NCI-H146 (cell line): ENCODE measurements around the gene CDH18.

Source experiments
- DNase-seq: peaks from one replicate; lab custom pipeline; 2025; lab: John Stamatoyannopoulos, UW

Gene CDH18

GRCh38 chr5:19584131-19584530 lies 403.9 kb downstream of the CDH18 start:
- DNase-seq, result no peak

- DNase-seq, result no peak
Observed at GRCh38 chr5:19577882-19578281, 410.1 kb downstream of the CDH18 start.

GRCh38 chr5:19568004-19568403 lies 420.0 kb downstream of the CDH18 start:
- no peak for DNase-seq

GRCh38 chr5:19565466-19565865 lies 422.5 kb downstream of the CDH18 start:
- DNase-seq, result no peak

GRCh38 chr5:19564036-19564435 lies 424.0 kb downstream of the CDH18 start:
- DNase-seq, result no peak

DNA sequence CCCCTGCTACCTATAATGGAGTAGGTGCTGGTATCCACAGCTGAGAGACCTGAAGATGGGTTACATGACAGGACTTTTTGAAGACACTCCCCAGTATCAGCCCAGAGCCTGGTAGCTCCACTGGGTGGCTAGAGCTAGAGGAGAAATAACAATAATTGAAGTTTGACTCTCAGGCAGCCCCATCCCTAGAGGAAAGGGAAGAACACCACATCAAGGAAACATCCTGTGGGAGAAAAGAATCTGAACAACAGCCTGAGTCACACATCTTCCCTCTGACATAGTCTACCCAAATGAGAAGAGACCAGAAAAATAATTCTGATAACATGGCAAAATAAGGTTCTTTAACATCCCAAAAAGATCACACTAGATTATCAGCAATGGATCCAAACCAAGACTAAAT lies 432.1 kb downstream of the CDH18 start:
- no peak for DNase-seq

- DNase-seq, result no peak
Observed at GRCh38 chr5:19555436-19555835, 432.6 kb downstream of the CDH18 start.

DNA sequence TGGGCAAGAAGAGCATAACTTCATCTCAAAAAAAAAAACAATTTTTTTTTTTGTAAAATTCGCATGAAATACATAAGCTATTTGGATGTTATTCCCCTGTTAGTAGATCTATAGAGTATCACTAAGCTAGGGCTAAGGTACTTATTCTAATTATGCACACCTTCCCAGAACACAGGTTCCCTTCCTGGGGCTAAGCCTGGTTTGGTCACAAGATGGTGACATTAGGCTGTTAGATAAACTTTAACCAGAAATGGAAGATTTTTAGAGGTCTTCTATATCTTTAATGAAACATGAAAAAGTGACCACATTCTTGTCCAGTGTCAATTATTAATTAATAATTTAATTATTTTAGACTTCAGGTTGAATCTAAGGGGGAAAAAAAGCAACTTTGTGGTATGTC lies 433.5 kb downstream of the CDH18 start:
- DNase-seq, result no peak

- no peak for DNase-seq
Observed at GRCh38 chr5:19547640-19548039, 440.4 kb downstream of the CDH18 start.

DNA sequence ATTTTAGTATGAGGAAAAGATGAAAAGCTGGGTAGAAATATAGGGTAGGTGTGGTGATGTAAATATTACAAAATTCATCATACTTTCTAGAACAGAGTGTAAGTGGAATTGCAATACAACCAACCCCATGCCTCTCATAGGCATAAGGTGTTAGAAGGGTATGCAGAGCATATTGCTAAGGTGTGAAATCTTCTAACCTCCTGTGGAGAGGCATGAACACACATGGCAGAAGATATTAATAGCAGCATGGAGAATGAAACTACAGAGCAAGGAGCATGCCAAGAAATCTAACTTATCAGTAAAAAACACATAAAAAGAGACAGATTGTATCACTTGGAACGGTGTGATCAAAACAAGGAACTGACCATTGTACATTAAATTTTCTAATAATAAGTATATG lies 441.5 kb downstream of the CDH18 start:
- no peak for DNase-seq

- no peak for DNase-seq
Observed at GRCh38 chr5:19538607-19539006, 449.4 kb downstream of the CDH18 start.

- DNase-seq, result no peak
Observed at GRCh38 chr5:19536387-19536786, 451.6 kb downstream of the CDH18 start.

DNA sequence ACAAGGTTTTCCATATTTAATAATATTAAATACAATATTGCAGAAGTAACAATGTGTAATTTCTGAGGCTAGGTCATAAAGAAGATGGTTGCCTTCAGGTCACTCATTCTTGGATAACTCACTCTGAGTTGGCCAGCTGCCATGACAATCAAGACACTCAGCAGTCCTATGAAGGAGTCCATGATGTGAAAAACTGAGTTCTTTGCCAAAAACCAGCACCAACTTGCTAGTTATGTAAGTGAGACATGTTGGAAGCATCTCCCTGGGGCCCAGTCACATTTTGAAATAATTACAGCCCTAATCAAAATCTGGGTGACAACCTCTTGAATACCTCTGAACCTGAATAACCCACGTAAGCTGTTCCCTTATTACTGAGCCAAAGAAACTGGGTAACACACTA lies 453.2 kb downstream of the CDH18 start:
- no peak for DNase-seq

DNA sequence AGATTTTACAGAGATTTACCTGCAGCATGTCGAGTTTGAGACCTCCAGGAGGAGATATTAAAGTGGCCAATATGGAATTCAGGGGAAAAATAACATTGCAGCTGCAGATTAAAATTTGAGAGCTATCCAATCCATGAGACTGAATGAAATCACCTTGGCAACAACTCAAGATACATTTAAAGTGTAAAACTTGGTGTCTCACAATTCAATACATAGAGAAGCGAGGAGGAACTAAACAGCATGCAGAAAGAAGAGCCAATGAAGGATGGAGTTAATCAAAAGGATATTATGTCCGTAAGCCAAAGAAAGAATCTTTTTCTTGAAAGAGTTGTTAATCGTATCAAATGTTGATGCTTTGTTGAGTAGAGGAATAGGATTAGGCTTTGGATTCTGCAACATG lies 455.1 kb downstream of the CDH18 start:
- no peak for DNase-seq

GRCh38 chr5:19531374-19531952 lies 456.5 kb downstream of the CDH18 start:
- no peak for DNase-seq

DNA sequence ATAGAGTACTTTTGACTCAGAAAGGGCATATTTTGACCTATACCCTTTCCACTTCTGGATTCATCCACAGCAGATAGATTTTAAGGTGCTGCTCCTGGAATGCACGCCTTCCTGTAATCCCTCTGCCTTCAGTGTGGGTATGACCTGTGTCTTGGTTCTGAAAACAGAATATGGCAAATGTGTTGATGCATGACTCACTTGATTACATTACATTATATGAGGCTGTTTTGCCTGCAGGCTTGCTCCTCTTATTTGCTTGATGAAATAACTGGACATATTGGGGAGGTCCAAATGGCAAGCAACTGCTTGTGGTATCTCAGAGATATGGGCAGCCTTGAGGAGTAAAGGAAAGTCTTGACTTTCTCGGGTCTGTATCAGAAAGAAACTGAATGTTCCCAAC lies 468.6 kb downstream of the CDH18 start:
- no peak for DNase-seq

- DNase-seq, result no peak
Observed at GRCh38 chr5:19498852-19499251, 489.1 kb downstream of the CDH18 start.

DNA sequence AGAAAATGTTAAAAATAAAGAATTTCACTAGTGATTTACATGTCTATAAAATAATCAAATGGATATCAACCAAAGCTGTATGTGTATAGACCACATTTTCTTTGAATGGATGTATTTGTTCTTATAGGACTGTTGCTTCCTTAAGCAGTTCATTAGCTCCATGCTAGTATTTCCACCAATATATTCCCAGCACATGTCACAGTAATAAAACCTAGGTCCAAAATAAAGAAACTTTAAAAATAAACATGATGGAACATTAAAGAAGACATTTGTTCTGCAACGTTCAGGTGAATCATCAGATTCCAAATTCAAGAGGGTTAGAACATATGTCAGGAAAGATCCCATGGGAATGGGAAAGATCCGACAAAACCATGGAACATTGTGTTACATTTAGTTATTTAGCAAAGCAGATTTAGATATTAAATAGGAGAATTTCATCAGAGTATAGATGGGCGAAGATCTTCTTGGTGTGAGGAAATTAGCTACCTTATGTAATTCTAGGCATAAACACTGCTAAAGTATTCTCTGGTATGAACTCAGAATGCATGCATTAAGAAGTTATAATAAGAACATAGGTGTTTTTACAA lies 490.7 kb downstream of the CDH18 start:
- DNase-seq, result no peak

DNA sequence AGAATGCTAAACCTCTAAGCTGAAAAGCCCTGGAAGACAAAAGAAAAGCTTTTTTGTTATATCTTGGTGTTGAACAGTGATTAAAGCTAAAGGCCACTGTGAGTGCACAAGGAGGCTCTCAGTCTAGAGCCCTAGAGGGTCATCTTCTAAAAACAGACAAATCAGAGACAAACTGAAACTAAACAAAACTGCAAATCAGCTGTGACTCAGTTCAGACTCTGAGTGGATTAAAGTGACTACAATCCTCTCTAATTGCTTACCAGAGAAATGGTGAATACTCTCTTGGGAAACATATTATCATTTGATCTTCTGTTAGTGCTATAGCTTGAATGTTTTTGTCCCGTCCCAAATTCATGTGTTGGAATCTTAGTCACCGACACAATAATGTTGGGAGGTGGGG lies 491.9 kb downstream of the CDH18 start:
- DNase-seq, result no peak

DNA sequence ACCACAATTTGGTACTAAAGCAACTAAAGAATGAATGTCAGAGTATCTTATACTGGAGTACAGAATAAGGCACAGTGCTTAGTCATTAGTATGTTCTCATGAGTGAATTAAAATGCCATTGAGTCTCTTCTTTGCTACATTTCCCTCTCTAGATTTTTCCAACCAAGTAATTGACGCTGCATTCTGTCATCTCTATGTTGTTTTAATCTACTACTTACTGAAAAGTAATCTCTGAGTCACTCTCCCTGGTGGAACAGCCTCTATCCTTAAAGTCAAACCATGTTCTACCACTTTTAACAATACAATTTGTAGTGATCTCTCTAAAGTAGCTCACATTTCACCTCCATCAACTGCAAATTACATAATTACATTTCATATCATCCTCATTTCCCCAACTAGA lies 495.1 kb downstream of the CDH18 start:
- DNase-seq, result no peak

GRCh38 chr5:19488786-19489185 lies 499.2 kb downstream of the CDH18 start:
- DNase-seq, result no peak

DNA sequence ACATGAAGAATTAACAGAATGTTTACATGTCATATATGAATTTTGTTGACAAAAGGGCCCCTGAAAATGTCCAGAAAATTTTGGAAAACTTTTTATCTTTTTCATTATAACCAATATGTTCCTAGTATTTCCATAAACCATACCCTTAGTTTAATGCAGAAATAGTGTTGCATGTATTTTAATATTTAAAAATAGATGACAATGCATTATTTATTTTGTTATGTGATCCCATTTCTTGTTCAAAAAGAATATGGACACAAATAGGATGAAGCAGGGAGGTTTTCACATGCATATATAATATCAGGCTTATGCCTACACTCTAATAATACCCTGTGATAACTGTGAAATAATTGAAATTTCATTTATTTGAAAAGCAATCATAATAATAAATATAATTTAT lies 500.5 kb downstream of the CDH18 start:
- DNase-seq, result no peak

GRCh38 chr5:19479562-19479961 lies 508.4 kb downstream of the CDH18 start:
- DNase-seq, result no peak

DNA sequence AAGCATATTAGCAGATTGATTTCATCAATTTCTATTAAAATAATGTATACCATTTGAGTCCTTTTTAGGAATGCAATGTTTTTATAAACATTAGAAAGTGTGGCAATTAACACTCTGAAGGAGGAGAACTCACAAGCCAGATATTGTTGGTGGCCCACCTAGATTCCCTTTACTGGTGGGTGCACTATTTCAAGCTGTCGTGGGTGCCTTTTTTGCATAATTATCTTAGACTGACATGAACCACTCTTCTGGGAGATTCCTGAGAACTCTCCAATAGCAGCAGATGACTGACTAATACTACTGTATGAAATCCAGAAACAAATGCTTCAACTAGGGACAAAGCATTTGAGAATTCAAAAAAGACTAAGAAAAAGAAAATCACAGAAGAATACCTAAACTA lies 526.0 kb downstream of the CDH18 start:
- DNase-seq, result no peak
